Sigmoid colon (tissue), 3 donors: ENCODE results near the gene CRB3.

ENCODE experiments used
- CTCF ChIP-seq, 4 experiments: fragments of 450-650 bp in 3 of 4; fragments of 200-600 bp in 1 of 4; IDR thresholded peaks; one replicate each; pipeline ENCODE4 v1.5.1; 2016 to 2019; ENCODE audit warnings: antibody characterized with exemption in 4 of 4, mild to moderate bottlenecking in 3 of 4, moderate library complexity in 2 of 4
- POLR2A ChIP-seq, 2 donors: fragments of 450-650 bp; IDR thresholded peaks; one replicate each; pipeline ENCODE4 v1.6.1; 2016; ENCODE audit warnings: antibody characterized with exemption in 2 of 2, mild to moderate bottlenecking in 2 of 2, moderate library complexity in 2 of 2

- TF ChIP-seq CTCF (IDR thresholded peaks at IDR 0.05) (no peak), POLR2A (IDR thresholded peaks at IDR 0.05) (no peak)
Observed at GRCh38 chr19:6427131-6427530, 36.9 kb upstream of the CRB3 start.
